Fibroblast of the aortic adventitia (primary cell): ENCODE data around the gene SRC. TPM values are rescaled to one million over a fixed set of nuclear protein-coding genes. Genes with fewer than 3 reads are reported as not detected.

Source experiments
- DNase-seq: peaks from one replicate; pipeline ENCODE4 v3.0.0-alpha.2; 2010; ENCODE audit warnings: low read depth
- H3K4me3 ChIP-seq: 2 replicates; pipeline ENCODE4 v1.5.1; 2011; ENCODE audit warnings: low read depth, mild to moderate bottlenecking, control low read depth, low read length, moderate library complexity
- CTCF ChIP-seq: IDR thresholded peaks from 2 replicates; pipeline ENCODE4 v1.5.1; 2011; ENCODE audit warnings: mild to moderate bottlenecking, low read length, control low read depth, inconsistent platforms; ENCODE audit not compliant: insufficient read depth
- total RNA-seq: library from RNA; depleted of rRNA; stranded (reverse); fragments of >200 nt; gene quantifications from 2 replicates; pipeline ENCODE4 v1.2.3, GENCODE V29; 2012; ENCODE audit warnings: low replicate concordance

Gene SRC
- total RNA-seq, 1 donor, result 19.1 TPM

GRCh38 chr20:37388831-37389230 is 42.9 kb downstream of the SRC start:
- TF ChIP-seq CTCF, result no peak
- DNase-seq, result no peak
- H3K4me3 ChIP-seq, result no peak overlapping the region

GRCh38 chr20:37389241-37389747 is 43.4 kb downstream of the SRC start:
- no peak for TF ChIP-seq CTCF
- DNase-seq, result no peak
- no peak overlapping the region for H3K4me3 ChIP-seq

GRCh38 chr20:37389844-37390275 is 43.9 kb downstream of the SRC start:
- TF ChIP-seq CTCF, result no peak
- no peak for DNase-seq
- H3K4me3 ChIP-seq, result no peak overlapping the region

GRCh38 chr20:37390503-37390890 is 44.6 kb downstream of the SRC start:
- no peak overlapping the region for H3K4me3 ChIP-seq
- TF ChIP-seq CTCF, result no peak
- no peak for DNase-seq

GRCh38 chr20:37390891-37391525 is 45.1 kb downstream of the SRC start:
- DNase-seq, result no peak
- H3K4me3 ChIP-seq, result no peak overlapping the region
- TF ChIP-seq CTCF, result no peak

GRCh38 chr20:37392441-37393195 is 46.7 kb downstream of the SRC start:
- H3K4me3 ChIP-seq, result no peak overlapping the region
- no peak for DNase-seq
- TF ChIP-seq CTCF, result peak; percentile 33
